Gastrocnemius medialis (tissue), 4 donors: ENCODE results near the gene PRKN.
"Not testable (repeated sequence)": the region's sequence is repeated elsewhere in the genome, so short reads cannot be mapped to it uniquely, and the experiment has no call there.

Experiments
- CTCF ChIP-seq, 5 experiments: fragments of 450-650 bp in 3 of 5; fragments of 200-600 bp in 2 of 5; sonication (generic) in 2 of 5; IDR thresholded peaks in 4 of 5; conservative IDR thresholded peaks in 1 of 5; 1 replicate in 4 of 5; 2 replicates in 1 of 5; pipeline ENCODE4 v1.5.1; 2016 to 2019; ENCODE audit warnings: antibody characterized with exemption in 5 of 5, mild to moderate bottlenecking in 3 of 5, moderate library complexity in 3 of 5
- POLR2A ChIP-seq, 2 donors: fragments of 450-650 bp; IDR thresholded peaks; one replicate each; pipeline ENCODE4 v1.6.1; 2017; ENCODE audit warnings: antibody characterized with exemption in 2 of 2, mild to moderate bottlenecking in 2 of 2, moderate library complexity in 2 of 2

- not testable (repeated sequence) for TF ChIP-seq CTCF (IDR thresholded peaks at IDR 0.05 in 4 of 5, conservative IDR thresholded peaks at IDR 0.05 in 1 of 5); POLR2A (IDR thresholded peaks at IDR 0.05)
Measured at GRCh38 chr6:161886545-161886944, 841.0 kb downstream of the PRKN start.
